Fibroblast of mammary gland (primary cell): Measurements from ENCODE around the gene RNU1-4.
"Not testable (repeated sequence)": the region's sequence is repeated elsewhere in the genome, so short reads cannot be mapped to it uniquely, and the experiment has no call there.

Experiments used
- DNase-seq: peaks from one replicate; pipeline ENCODE4 v3.0.0-alpha.2; 2010; ENCODE audit warnings: low read depth
- H3K4me3 ChIP-seq: 2 replicates; pipeline ENCODE4 v1.5.1; 2011; ENCODE audit warnings: low read depth, mild to moderate bottlenecking, low read length, moderate library complexity; ENCODE audit not compliant: control insufficient read depth

The RNU1-4 gene

DNA sequence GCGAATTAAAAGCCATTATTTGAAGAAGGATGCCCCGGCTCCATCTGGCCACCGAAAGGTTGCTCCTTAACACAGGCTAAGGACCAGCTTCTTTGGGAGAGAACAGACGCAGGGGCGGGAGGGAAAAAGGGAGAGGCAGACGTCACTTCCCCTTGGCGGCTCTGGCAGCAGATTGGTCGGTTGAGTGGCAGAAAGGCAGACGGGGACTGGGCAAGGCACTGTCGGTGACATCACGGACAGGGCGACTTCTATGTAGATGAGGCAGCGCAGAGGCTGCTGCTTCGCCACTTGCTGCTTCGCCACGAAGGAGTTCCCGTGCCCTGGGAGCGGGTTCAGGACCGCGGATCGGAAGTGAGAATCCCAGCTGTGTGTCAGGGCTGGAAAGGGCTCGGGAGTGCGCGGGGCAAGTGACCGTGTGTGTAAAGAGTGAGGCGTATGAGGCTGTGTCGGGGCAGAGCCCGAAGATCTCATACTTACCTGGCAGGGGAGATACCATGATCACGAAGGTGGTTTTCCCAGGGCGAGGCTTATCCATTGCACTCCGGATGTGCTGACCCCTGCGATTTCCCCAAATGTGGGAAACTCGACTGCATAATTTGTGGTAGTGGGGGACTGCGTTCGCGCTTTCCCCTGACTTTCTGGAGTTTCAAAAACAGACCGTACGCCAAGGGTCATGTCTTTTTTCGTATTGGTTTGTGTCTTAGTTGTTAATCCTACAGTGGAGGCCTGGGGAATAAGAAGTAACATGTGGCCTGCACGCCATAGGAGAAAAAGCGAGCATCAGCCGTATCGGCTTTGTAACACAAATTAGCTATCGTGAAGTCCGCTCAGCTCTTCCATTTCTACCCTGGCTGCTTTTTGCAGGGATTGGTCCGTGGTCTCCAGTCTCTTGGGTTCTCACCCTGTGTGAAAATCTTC is at the start of gene RNU1-4:
Gene RNU1-4, plus strand, starts transcription at position 470 of the 918 bp plus-strand sequence.
- DNase-seq, H3K4me3 ChIP-seq: not testable (repeated sequence)

DNA sequence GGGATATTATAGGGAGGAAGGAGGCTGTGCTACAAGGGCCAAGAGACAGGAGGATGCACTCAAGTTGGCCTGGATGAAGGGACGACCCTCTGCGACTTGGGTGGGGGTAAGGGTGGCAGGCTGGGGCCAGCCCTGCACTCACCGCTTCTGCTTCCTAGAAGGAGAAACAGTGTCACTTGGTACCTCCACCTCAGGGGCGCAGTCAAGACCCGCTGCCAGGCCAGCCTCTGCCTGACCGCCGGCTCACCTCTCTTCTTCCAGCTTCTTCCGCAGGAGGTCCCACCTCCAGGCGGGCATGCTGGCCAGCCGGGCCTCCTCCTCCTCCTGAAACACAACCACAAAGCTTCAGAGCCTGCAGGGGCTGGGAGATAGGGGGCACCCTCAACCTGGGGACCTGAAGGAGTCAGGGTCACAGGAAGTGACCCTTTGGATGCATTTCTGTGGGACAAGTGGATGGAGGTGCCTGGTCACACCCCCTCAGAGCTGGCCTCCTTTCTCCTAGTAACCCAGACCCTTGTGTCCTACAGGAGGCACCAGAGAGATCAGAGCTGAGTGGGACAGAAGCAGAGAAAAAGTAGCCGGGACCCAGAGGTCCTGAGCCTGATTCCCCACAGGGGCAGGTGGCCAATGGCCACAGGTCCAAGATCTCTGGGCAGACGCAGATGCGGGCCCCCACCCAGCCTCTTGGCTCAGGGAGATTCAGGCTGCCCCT is 49.2 kb upstream of the RNU1-4 start:
- DNase-seq, H3K4me3 ChIP-seq: not testable (repeated sequence)

DNA sequence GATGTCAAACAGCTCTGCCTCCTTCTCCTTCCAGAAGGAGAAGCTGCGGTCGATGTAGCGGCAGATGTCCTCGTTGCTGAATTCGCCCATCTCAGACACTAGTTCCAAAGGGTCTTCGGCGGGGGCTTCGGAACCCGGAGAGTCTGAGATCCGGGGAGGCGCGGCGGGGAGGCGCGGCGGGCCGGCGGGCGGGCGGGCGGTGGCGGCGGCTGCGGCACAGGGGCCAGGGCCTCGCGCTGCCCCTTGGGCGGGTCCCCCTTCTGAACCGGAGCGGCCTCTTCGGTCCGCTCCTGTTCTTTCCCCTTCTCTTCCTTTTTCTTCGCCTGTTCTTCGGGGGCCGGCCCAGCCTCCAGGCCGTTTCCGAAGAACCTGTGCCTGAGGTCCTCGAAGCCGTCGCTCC is 48.0 kb upstream of the RNU1-4 start:
- not testable (repeated sequence) for H3K4me3 ChIP-seq, DNase-seq

DNA sequence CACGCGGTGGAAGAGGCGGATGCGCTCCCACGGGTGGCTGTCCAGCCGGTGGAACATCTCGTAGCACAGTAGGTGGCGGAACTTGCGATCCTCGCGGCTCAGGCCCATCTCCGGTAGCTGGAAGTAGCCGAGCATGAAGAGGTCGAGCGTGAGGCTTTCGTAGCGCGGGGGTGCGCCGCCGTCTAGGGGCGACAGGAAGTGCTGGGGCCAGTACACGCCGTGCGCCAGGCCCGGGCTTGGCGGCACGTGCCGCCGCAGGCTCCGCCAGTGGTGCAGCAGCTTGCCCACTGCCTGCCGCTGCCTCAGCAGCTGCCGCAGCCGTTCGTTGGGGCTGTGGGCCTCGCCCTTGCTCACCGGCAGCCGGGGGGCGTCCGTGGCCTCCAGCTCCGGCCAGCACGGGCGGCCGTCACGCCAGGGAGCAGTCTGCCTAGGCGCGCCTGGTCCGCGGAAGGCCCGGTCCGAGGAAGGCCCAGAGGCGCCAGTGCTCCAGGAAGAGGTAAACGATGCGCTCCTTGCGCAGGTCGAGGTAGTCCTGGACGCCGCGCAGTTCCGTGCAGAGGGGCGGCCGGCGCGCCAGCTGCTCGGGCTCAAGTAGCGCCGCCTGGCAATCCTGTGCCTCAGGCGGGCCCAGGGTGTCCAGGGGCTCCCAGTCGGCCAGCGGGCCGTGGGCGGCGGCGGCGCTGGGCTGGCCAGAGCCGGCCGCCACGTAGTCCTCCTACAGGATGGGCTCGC is 47.4 kb upstream of the RNU1-4 start:
- DNase-seq, H3K4me3 ChIP-seq: not testable (repeated sequence)

DNA sequence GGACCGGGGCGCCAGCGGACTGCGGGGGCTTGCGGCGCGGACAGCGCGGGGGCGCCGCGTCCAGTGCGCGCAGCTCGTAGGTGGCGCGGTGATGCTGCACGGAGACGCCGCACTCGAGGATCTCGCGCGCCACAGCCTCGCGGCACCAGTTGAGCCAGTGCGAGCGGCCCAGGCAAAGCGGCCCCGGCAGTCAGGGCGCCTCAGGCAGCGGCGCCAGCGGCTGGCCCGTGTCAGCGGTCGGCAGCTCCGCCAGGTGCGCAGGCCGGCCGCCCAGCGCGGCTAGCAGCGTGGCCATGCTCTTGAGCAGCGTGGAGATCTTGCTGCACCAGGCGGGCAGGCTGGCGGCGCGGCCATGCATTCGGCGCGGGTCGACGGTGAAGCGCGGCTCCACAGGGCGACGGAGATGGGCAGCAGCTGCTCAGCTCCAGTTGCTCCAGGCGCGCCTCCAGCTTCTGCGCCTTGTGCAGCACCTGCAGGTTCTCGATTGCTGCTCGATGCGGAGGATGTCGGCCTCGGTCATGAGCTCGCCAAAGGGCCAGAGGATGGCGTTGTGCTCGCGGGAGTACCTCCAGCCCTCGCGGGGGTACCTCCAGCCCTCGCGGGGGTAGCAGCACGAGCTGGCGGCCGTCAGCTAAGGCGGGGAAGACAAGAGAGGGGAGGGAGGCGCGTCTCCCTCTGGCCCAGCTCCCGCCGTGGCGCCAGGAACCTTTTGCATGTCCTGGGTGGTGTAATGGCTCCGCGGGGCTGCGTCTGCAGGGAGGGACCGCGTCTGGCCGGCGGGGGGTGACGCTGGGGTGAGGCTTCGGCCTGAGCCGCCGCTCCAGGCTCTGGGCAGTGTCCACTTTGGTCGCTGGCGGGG is 46.6 kb upstream of the RNU1-4 start:
- not testable (repeated sequence) for H3K4me3 ChIP-seq, DNase-seq

DNA sequence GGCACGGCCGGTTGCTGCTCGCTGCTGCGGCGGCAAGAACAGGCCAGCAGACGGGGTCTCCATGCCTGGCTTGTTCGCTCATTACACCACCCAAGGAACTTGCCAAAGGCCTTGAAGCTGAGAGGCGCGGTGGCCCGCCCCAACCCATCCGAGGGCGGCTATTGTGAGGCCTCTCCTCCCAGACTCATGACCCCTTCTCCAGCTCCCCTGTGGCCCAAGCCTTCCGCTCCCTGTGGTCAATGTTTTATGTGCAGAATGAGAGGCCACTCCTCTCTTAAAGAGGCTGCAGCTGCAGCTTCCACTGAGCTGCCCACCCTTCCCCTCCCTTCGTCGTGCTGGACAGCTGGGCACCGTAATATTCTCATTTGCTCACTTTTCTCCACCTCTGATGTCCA is 46.0 kb upstream of the RNU1-4 start:
- H3K4me3 ChIP-seq, DNase-seq: not testable (repeated sequence)

DNA sequence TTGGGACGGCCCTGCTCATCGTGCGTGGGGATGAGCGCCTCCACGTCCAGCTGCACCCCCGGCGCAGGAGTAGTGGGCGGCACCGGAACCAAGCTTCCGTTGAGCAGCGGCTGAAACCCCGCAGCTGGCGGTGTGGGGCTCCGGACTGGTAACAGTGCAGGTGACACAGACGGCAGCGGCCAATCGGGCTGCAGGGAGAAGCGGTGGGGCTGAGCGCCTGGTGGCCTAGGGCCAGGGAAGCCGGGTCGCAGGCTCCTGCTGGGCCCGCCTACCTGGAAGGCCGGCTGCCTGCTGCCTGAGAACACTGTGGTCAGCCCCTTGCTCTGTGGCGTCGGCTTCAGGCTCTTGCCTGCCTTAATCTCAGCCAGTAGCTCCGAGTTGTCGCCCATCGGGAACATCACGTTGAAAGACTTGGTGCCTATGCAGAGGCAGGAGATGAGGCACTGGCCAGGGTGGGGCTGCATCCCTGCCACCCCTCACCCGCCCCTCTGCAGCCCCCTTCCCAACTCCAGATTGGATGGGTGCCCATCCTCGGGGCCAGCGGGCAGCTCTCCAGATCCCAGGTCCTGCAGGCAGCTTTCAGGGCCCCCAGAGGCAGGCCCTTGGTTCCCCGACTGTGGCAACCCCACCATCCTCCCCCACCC is 43.7 kb upstream of the RNU1-4 start:
- H3K4me3 ChIP-seq, DNase-seq: not testable (repeated sequence)

DNA sequence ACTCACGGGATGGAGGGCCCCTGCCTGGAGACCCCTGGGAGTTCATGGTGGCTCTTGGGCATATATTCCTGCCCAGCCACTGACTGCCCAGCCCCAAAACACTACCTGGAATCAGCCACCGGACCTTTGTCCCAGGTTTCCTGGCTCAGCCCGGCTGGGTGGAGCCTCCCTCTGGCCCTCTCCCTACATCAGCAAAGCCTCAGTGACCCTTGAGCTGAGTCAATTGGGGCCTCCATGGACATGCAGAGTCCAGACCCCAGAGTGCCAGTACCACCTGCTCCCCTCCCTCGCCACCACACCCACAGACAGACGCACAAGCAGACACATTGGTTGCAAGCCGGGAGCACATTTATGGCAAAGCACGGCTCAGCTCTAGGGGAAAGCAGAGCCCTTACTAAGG is 43.2 kb upstream of the RNU1-4 start:
- DNase-seq, H3K4me3 ChIP-seq: not testable (repeated sequence)

DNA sequence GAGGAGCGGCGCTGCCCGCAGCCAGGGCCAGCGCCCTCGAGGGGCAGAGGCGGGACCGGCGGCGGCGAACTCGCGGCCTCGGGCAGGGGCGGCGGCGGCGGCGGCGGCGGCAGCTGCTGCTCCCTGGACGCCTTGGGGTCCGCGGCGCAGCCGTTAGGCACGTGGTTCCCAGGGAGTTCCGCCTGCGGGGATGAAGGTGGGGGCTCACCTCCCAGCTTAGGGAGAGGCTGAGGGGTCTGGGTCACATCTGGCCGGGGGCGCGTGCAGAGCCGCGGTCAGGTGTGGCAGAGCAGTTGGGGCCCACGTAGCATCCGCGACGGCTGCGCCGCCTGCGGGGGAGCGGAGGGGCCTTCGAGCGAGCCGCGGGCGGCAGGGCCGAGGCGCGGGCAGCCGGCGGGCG is 40.9 kb upstream of the RNU1-4 start:
- not testable (repeated sequence) for H3K4me3 ChIP-seq, DNase-seq

DNA sequence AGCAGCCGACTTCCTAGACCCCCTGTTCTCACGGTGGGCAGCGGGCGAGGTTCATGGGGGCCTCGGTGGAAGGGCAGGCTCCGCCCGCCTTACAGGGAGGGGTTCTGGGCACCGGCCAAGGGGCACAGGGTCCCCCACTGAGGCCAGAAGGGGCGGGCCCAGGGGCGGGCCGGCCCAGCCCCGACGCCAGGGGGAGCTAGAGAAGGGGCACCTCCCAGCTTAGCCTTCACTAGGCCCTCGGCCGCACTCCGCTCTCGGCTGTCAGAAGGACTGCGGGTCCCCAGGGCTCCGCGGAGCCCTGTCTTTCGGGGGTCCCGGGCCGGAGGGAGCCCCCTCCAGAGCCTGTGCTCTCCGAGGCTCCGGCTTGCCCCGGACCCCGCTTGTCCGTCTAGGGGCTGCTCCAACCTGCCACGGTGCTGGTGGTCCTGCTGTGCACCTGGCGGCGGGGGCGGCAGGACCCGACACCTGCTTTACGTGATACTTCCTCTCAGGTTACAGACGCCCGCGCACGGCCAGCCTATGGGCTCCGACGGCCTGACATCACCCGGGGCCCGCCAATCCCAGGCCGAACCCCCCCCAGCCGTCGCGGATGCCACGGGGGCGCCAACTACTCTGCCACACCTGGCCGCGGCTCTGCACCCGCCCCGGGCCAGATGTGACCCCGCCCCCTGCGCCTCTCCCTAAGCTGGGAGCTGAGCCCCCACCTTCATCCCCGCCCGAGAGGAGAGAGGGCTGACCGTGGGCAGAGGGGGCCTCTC is 40.0 kb upstream of the RNU1-4 start:
- not testable (repeated sequence) for DNase-seq, H3K4me3 ChIP-seq

DNA sequence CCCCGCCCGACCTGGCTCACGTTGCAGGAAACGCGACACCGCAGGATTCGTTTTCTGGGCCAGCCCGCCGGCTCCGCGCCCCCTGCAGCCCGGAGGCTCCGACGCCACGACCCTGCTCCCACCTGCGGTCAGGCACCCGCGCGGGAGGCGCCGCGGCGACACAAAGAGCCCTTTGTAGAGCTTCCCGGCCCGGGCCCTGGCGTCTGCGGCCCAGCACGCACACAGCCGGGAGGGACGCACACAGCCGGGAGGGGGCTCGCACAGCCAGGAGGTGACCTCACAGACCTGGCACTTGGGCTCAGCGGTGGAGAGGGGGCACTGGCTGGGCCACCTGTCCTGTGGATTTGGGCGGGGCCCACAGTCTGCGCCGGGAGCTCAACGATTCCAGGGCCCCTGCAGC is 39.1 kb upstream of the RNU1-4 start:
- not testable (repeated sequence) for H3K4me3 ChIP-seq, DNase-seq

DNA sequence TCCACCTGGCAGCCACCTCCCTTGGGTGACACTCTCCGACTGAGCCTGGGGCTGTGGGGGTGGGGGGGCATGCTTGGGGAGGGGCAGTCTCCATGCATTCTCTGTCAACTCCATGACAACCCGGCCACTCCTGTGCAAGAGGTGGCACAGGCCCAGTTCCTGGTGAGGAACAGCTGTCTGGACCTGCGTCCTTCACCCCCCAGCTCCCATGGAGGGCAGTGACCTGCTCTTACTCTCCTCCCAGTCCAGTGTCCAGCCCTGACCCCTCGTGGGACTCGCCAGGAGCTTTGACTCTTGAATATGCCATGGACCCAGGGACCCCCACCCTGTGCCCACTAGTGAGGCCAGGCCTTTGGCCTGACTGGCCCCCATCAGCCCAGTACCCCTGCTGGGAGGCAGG is 38.0 kb upstream of the RNU1-4 start:
- not testable (repeated sequence) for H3K4me3 ChIP-seq, DNase-seq

DNA sequence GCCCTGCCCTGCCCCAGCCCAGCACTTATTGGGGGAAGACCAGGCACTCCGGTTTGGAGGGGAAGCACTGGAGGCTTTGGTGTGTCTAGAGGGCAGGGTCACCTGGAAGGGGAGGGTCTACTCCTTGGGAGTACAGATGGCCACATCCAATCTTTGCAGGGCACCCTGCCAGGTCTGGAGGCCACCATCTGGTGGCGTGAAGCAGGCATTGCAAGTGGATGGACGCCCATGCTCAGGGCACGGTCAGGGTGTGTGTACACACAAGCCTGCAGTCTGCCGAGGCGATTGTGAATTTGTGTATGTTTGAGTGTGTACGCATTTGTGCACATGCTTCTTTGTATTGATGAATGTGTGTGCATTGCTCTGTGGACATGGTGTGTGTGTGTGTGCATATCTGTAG is 37.2 kb upstream of the RNU1-4 start:
- not testable (repeated sequence) for DNase-seq

DNA sequence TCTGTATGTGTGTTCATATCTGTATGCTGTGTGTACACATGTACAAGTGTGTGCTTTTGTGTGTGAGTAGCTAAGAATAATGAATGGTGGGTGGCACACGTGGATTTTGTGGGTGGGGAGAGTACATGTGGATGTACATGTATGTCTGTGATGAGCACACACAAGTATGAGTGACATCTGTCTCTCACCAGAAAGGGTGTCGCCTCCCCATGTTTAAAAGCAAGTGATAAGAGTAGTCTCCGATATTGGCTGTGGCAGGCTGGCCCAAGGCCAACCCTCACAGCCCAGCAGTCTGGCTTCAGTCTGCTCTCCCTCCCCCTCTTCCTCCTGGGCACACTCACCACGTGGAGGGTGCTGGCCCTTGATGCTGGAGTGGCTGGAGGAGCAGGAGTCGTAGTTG is 36.7 kb upstream of the RNU1-4 start:
- not testable (repeated sequence) for H3K4me3 ChIP-seq, DNase-seq

More for the DNA sequence above, 37.2 kb upstream of the RNU1-4 start:
- not testable (repeated sequence) for H3K4me3 ChIP-seq

DNA sequence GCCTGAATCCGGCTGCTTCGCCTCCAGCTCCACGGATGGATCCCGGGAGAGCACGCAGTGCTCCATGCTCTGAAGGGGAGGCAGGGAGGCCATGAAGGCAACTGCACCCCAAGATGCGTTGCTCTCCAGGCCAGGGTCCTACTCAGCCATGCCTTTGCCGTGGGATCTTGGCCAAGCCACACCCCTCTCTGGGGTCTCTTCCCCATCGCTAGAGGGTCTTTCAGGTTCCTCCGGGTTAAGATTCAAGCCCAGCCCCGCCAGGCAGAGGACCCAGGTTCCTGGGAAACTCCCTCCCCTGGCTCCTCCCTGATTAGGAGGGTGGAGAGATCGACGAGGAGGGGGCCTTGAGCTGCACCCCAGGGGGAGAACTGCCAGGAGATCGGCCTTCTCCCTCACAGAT is 36.2 kb upstream of the RNU1-4 start:
- H3K4me3 ChIP-seq, DNase-seq: not testable (repeated sequence)

DNA sequence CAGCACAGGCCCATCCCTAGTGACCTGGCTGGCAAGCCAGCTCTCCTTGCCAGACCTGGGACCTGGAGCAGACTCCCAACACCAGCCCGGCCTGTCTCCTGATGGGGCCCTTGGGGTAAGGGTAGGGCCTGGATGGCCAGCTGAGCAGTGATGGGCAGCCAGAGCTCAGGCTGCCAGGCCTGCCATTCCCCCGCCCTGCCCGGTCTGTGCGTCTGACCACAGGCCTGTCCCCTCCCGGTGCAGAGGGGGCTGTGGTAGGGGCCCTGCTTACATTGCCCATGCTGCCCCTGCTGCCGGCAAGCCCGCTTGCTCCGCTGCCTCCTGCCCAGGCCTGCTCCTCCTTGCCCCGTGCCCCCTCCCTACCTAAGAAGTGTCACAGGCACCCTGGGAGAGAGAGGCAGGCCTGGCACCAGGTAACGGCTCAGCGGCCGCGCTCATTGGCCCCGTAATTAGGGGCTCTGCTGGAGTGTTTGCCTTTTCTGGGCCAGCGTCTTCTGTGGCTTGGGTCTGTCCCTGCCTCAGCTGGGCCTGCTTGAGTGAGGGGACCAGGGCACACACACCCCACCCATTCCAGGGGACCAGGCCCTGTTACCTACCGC is 35.7 kb upstream of the RNU1-4 start:
- not testable (repeated sequence) for H3K4me3 ChIP-seq, DNase-seq
